OCI-LY7 (cell line): Measurements from ENCODE around the gene ADPRS. TPM values are rescaled to one million over a fixed set of nuclear protein-coding genes. Genes with fewer than 3 reads are reported as not detected.

ENCODE experiments used
- BruUV-seq: library from RNA; stranded (reverse); fragments of 400-500 nt; replicated peaks from 2 replicates; lab custom pipeline; 2021; lab: Mats Ljungman, UMichigan
- CTCF ChIA-PET: fragments of 300-600 bp; sonication (Branson Sonifier 250); formaldehyde crosslinking; loops from one replicate; lab custom pipeline; 2022; ENCODE audit warnings: antibody characterized with exemption; ENCODE audit not compliant: unreplicated experiment; lab: Charles Lee
- POLR2A ChIA-PET: fragments of 300-600 bp; sonication (Branson Sonifier 250); formaldehyde crosslinking; loops from one replicate; lab custom pipeline; 2022; ENCODE audit warnings: antibody characterized with exemption; lab: Charles Lee
- DNase-seq: peaks from one replicate; pipeline ENCODE4 v3.0.0-alpha.2; 2015; ENCODE audit warnings: low spot score
- H2AFZ ChIP-seq: fragments of 200-600 bp; sonication (generic), shearing (Covaris generic); 2 replicates; pipeline ENCODE4 v1.6.1; 2014; ENCODE audit warnings: mild to moderate bottlenecking, antibody characterized with exemption, low read length, moderate library complexity
- H3K27ac ChIP-seq: fragments of 200-600 bp; sonication (generic); 2 replicates; pipeline ENCODE4 v1.5.1; 2014; ENCODE audit warnings: mixed run types, low read depth, mild to moderate bottlenecking, moderate library complexity, low read length, inconsistent platforms; ENCODE audit not compliant: poor library complexity, severe bottlenecking
- H3K36me3 ChIP-seq: fragments of 200-600 bp; sonication (generic); 2 replicates; pipeline ENCODE4 v1.6.1; 2014; ENCODE audit warnings: mild to moderate bottlenecking, antibody characterized with exemption, low read length, moderate library complexity, mixed read lengths; ENCODE audit not compliant: insufficient read depth
- H3K4me1 ChIP-seq: fragments of 200-600 bp; sonication (generic); 2 replicates; pipeline ENCODE4 v1.5.1; 2014; ENCODE audit warnings: mild to moderate bottlenecking, low read length; ENCODE audit not compliant: insufficient read depth, poor library complexity, severe bottlenecking
- H3K4me2 ChIP-seq: fragments of 200-600 bp; sonication (generic); 2 replicates; pipeline ENCODE4 v1.6.1; 2014; ENCODE audit warnings: mild to moderate bottlenecking, low read length
- H3K4me3 ChIP-seq: fragments of 200-600 bp; sonication (generic); 2 replicates; pipeline ENCODE4 v1.5.1; 2014; ENCODE audit warnings: mild to moderate bottlenecking, low read depth, low read length; ENCODE audit not compliant: poor library complexity, severe bottlenecking
- H3K79me2 ChIP-seq: fragments of 200-600 bp; sonication (generic); 2 replicates; pipeline ENCODE4 v1.6.1; 2016; ENCODE audit warnings: low read depth, mild to moderate bottlenecking, low read length, moderate library complexity, mixed read lengths; ENCODE audit not compliant: insufficient read depth
- H3K9me2 ChIP-seq: fragments of 200-600 bp; sonication (generic); 2 replicates; pipeline ENCODE4 v1.6.1; 2016; ENCODE audit warnings: mild to moderate bottlenecking, low read length, mixed read lengths; ENCODE audit not compliant: insufficient read depth
- H3K9me3 ChIP-seq: fragments of 200-600 bp; sonication (generic); 2 replicates; pipeline ENCODE4 v1.6.1; 2014; ENCODE audit warnings: mild to moderate bottlenecking, mixed run types, low read length, mixed read lengths
- H4K20me1 ChIP-seq: fragments of 200-600 bp; sonication (generic); 2 replicates; pipeline ENCODE4 v1.6.1; 2014; ENCODE audit warnings: mild to moderate bottlenecking, antibody characterized with exemption, low read length, moderate library complexity, mixed read lengths; ENCODE audit not compliant: insufficient read depth
- EZH2phosphoT487 ChIP-seq: fragments of 200-600 bp; sonication (generic); IDR thresholded peaks from 2 replicates; pipeline ENCODE4 v1.6.1; 2018; ENCODE audit warnings: low read depth, borderline replicate concordance, mild to moderate bottlenecking, mixed run types, antibody characterized with exemption, low read length, moderate library complexity, mixed read lengths
- intact Hi-C: fragments of 100-400 bp; cut with micrococcal nuclease; formaldehyde crosslinking; loops from one replicate; pipeline ENCODE4 v1.10.0; 2022; ENCODE audit not compliant: unreplicated experiment
- total RNA-seq, 2 experiments: library from RNA; depleted of rRNA in 1 of 2; stranded (reverse); fragments of >200 nt in 1 of 2; shearing (Covaris generic) in 1 of 2; gene quantifications; 2 replicates each; pipeline ENCODE4 v1.2.3, GENCODE V29; 2014 to 2022
- TF ChIP-seq, protein P1 (sequence below): fragments of 200-600 bp; sonication (generic); conservative IDR thresholded peaks from 2 replicates; pipeline ENCODE4 v1.5.1; 2014; ENCODE audit warnings: mild to moderate bottlenecking, antibody characterized with exemption, low read length, moderate library complexity, mixed read lengths

ADPRS gene
- total RNA-seq, 2 experiments from 2014 or later = 29.3 to 42.3 TPM

DNA sequence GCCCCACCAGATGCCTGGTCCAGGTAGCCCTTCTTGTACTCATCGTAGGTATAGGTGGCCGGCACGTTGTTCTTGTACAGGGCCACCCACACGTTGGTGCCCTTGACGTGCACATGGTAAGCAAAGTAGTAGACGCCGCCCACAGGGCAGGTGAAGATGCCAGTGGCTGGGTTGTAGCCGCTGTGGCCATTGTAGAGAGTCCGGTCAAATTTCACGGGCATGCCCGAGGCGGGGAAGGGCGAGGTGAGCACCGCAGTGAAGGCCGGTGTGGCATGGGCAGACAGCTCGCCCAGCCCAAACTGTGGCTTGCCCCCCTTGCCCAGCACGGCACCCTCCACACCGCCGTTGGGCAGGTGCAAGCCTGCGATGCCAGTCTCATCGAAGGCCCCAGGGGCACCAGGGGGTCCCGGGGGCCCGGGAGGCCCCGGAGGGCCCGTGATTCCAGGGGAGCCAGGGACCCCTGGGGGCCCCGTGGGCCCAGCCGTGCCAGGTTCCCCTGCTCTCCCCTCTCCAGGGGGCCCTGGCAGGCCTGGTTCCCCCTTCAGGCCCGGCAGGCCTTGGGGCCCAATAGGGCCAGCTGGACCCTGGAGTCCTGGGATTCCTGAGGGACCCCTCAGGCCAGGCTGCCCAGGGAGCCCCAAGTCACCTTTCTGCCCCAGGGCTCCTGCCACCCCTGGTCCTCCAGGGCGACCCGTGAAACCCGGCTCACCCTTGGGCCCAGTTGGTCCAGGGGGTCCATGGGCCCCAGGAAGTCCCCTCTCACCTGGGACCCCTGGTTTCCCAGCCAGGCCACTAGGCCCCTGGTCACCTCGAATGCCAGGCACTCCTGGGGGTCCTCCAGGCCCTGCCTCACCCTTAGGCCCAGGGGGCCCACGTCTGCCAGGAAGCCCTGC, 9.2 kb downstream of the ADPRS start:
- intact Hi-C loops = loop anchor here (5.0 kb wide), 1 partner anchor 324 kb away; no protein-coding TSS in a partner anchor
- H3K79me2 ChIP-seq = no peaks in the 10 kb centered on the region
- no peaks in the 10 kb centered on the region for H4K20me1 ChIP-seq
- TF ChIP-seq EZH2phosphoT487 = no peak
- TF ChIP-seq, protein P1, sequence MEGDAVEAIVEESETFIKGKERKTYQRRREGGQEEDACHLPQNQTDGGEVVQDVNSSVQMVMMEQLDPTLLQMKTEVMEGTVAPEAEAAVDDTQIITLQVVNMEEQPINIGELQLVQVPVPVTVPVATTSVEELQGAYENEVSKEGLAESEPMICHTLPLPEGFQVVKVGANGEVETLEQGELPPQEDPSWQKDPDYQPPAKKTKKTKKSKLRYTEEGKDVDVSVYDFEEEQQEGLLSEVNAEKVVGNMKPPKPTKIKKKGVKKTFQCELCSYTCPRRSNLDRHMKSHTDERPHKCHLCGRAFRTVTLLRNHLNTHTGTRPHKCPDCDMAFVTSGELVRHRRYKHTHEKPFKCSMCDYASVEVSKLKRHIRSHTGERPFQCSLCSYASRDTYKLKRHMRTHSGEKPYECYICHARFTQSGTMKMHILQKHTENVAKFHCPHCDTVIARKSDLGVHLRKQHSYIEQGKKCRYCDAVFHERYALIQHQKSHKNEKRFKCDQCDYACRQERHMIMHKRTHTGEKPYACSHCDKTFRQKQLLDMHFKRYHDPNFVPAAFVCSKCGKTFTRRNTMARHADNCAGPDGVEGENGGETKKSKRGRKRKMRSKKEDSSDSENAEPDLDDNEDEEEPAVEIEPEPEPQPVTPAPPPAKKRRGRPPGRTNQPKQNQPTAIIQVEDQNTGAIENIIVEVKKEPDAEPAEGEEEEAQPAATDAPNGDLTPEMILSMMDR = no peak
- no peaks in the 10 kb centered on the region for H3K4me1 ChIP-seq
- H3K4me3 ChIP-seq = no peak overlapping the region
- no peak overlapping the region for H3K27ac ChIP-seq
- H3K9me3 ChIP-seq = no peaks in the 10 kb centered on the region
- H3K4me2 ChIP-seq = no peak overlapping the region
- no peaks in the 10 kb centered on the region for H3K9me2 ChIP-seq
- peaks cover 34% of the 10 kb centered on the region for H3K36me3 ChIP-seq
- no peak overlapping the region for H2AFZ ChIP-seq
- CTCF ChIA-PET = no interaction called here
- BruUV-seq = no TSS peak
- DNase-seq = no peak
- POLR2A ChIA-PET = no interaction called here

DNA sequence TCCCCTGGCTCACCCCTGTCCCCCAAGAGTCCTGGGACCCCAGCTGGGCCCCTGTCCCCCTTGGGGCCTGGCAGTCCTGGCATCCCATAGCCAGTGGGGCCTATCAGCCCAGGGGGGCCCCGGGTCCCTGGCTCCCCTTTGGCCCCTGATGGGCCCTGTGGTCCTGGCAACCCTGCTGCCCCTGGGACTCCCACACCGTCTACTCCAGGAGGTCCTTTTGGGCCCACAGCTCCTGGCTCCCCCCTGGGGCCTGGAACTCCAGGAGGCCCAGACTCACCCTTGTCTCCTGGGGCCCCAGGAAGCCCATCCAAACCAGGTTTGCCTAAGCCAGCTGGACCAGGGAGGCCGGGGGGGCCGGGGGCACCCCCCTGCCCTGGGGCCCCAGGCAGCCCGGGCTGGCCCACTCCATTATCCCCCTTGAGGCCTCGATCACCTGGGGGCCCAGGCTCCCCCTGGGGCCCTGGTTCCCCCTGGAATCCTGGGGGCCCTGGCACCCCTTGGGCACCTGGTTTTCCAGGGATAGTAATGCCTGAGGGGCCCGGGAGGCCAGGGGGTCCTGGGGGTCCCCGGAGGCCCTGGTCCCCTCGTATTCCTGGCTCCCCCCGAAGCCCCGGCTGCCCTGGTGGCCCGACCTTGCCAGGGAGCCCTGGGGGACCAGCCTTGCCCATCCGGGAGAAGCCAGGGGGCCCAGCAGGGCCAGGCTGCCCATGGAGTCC, 10.1 kb downstream of the ADPRS start:
- no TSS peak for BruUV-seq

More for the DNA sequence above, 10.1 kb downstream of the ADPRS start:
- Histone ChIP-seq H3K4me3 (no peak overlapping the region), H2AFZ (no peak overlapping the region), H3K27ac (no peak overlapping the region), H3K4me2 (no peak overlapping the region), H3K9me3 (no peaks in the 10 kb centered on the region), H4K20me1 (no peaks in the 10 kb centered on the region), H3K9me2 (no peaks in the 10 kb centered on the region), H3K4me1 (no peaks in the 10 kb centered on the region), H3K79me2 (no peaks in the 10 kb centered on the region), H3K36me3 (peaks cover 25% of the 10 kb centered on the region)
- intact Hi-C loops = loop anchor here (1.0 to 5.0 kb wide), 3 partner anchors 35 to 323 kb away; no protein-coding TSS in a partner anchor
- no peak for DNase-seq
- ChIA-PET CTCF (no interaction called here), POLR2A (no interaction called here)
- TF ChIP-seq, protein P1 = no peak
